OCI-LY3 (cell line): ENCODE data around the gene C1orf87.

Experiments used
- EZH2phosphoT487 ChIP-seq: fragments of 200-600 bp; shearing (Covaris generic); IDR thresholded peaks from 2 replicates; pipeline ENCODE4 v1.6.1; 2018; ENCODE audit warnings: antibody characterized with exemption, mixed run types, low read depth
- TF ChIP-seq, protein P1 (sequence below): fragments of 200-600, 300-600 bp; sonication (generic); IDR thresholded peaks from 2 replicates; pipeline ENCODE4 v1.5.1; 2014; ENCODE audit warnings: antibody characterized with exemption, low read length, low read depth

DNA sequence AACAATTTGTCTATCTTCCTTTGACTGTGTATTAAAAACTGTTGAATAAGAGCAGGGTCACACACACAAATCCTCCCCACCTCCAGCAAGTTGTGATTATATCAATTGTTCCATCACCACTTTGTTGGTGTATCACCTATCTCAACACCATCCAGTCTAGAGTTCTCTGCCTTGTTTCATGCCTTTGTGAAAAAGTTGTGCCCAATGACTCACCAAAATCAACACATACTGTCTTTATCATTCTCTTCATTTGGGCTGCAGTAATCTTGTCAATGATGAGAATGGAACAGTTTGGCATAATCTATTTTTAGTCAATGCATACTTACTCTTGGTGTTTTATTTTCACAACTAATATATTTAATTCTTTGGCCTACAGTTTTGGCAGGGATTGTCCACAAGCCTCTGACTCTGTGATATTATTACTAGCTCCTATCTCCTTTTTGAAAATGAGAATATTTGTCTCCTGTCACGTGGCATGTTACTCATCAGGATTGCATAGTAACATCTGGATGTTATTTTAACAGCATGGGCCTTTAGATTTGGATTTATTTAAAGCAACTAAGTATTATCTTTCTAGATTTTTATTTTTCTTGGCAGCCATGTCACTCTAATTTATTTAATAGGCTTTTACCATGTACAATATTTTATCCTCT lies 5.1 kb downstream of the C1orf87 start:
- TF ChIP-seq, protein P1, sequence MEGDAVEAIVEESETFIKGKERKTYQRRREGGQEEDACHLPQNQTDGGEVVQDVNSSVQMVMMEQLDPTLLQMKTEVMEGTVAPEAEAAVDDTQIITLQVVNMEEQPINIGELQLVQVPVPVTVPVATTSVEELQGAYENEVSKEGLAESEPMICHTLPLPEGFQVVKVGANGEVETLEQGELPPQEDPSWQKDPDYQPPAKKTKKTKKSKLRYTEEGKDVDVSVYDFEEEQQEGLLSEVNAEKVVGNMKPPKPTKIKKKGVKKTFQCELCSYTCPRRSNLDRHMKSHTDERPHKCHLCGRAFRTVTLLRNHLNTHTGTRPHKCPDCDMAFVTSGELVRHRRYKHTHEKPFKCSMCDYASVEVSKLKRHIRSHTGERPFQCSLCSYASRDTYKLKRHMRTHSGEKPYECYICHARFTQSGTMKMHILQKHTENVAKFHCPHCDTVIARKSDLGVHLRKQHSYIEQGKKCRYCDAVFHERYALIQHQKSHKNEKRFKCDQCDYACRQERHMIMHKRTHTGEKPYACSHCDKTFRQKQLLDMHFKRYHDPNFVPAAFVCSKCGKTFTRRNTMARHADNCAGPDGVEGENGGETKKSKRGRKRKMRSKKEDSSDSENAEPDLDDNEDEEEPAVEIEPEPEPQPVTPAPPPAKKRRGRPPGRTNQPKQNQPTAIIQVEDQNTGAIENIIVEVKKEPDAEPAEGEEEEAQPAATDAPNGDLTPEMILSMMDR, result no peak
- TF ChIP-seq EZH2phosphoT487, result no peak
